GM18868 (cell line): ENCODE data around the gene HIC1.

Experiments used
- ATAC-seq: cut with Tn5 transposase; IDR thresholded peaks from one replicate; pipeline ENCODE4 v1.9.1; 2021; ENCODE audit warnings: mild to moderate bottlenecking, moderate library complexity; ENCODE audit not compliant: unreplicated experiment

Gene HIC1

DNA sequence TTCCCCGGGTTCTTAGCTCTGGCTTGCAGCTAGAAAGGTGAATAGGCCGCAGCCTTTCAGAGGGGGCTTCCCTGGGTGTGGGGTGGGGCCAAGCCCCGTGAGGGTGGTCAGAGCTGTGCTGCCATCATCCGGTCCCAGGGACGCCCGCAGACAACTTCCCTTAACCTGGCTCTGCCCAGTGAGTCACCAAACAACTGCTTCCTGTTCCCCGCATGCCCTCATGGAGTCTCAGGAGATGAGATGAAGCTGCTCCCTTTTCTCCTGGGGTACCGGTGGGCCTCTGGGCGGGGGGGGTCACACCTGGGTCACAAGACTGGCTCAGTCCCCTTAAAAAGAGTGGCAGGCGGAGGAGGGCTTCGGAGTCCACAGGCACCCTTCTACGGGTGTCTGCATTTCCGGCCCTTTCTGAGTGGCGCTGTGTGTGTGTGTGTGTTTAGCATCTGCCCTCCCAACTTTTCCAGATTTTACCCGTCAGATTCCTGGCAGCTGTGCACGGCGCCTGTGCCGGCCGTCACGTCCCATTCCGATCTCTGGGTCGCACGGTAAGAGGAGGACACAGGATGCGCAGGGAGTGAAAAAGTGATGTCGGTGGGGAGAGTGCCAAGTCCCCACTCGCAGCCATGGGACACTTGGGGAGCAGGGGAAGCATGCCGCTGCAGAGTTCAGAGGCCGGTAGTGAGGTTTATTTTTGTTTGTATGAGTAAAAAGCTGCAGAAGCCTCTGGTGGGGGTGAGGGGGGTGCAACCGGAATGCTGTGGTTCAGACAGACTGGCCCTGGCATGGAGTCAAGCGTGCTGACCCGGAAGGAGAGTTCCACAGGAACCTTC, 16.8 kb downstream of the HIC1 start:
- no peak for ATAC-seq

GRCh38 chr17:2074919-2075318, 20.0 kb downstream of the HIC1 start:
- no peak for ATAC-seq

GRCh38 chr17:2075336-2076086, 20.6 kb downstream of the HIC1 start:
- no peak for ATAC-seq

GRCh38 chr17:2076087-2076984, 21.4 kb downstream of the HIC1 start:
- ATAC-seq = no peak

GRCh38 chr17:2077040-2077439, 22.1 kb downstream of the HIC1 start:
- no peak for ATAC-seq

GRCh38 chr17:2081564-2081963, 26.7 kb downstream of the HIC1 start:
- ATAC-seq = no peak

DNA sequence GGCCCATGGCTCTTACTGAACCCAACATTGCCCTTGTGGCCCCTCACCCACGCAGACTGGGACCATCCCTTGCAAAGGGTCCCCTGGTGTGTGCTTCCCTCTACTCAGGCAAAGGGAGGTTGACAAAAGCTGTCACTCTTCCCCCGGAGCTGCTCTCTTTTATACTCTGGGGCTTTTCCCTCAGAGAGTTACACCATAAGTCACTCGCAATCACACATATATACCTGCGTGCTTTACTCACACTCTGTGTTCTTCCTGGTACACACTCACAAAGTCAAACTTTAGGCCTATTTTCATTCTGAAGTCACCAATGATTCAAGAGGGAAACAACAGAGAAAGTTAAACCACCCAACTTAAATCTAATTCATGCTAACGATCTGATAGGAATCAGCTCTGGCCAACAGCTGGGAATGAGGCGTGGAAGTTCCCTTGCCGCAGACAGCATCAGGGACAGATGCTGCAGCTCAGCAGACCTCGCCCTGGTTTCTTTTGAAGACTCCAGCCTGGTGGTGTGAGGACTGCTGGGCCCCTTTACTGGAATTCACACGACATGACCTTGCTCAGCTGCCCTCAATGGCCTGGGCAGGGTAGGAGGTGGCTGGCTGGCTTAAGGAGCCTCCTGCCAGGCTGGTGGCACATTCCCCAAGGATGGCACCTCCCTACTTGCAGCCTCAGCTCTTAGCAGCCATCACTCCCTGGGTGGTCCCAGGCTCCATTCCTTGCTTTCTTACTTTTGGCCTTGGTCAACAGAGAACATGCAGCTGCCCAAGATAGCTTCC, 27.3 kb downstream of the HIC1 start:
- ATAC-seq = no peak

DNA sequence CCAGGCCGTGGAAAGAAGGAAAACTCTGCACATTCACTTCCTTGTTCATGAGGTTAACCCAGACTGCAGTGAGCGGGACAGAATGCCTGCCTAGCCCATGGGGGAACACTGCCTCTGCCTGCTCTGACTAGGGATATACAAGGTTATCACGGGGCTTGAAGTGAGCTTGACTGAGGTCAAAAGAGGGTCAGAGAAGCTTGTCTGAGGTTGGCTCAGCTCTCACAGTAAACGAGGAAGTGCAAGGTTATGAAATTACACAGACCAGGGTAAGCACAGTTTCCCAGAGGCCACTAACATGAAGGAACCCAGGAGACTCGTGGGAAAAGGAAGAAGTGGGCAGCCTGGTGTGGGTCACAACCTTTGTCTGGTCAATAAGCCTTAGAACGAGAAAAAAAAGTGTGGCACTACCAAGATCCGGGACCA, 28.7 kb downstream of the HIC1 start:
- ATAC-seq = no peak

- ATAC-seq = no peak
Measured at GRCh38 chr17:2084036-2084765, 29.3 kb downstream of the HIC1 start.

DNA sequence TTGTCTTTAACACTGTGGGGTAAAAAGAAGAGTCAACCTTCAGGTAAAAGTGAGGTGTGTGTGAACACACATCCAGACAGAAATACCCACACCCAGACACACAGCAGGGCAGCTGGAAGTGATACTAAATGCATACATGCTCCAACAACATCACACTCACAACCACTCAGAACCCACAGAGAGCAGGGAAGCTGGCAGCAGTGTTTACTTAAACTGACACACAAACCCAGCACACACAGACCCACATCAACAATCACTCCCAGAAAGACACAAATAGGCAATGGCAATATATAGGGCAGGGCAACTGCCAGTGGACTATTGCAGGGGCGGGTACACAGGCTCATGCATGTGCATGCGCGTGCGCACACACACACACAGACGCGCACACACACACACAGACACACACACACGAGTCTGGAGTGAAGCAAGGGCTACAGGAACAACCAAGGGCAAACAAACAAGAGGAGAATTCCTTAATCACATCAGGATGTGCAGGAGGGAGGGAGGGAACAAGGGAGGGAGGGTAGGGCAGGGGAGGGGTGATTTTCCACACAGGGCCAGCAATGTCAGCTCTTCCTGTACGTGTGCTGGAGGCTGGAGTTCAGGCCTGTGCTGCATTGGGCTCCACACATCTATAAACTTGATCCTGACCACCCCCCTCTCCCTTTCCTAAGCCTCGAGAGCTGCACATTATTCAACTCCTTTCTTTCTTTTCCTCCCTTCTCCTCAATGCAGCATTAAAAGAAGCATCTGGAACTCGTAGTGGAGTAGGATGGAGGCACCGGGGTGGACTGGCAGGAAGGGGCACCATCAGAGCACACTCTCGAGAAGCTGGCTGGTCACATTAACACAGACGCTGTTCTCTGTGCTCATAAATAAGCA, 30.1 kb downstream of the HIC1 start:
- ATAC-seq = no peak

DNA sequence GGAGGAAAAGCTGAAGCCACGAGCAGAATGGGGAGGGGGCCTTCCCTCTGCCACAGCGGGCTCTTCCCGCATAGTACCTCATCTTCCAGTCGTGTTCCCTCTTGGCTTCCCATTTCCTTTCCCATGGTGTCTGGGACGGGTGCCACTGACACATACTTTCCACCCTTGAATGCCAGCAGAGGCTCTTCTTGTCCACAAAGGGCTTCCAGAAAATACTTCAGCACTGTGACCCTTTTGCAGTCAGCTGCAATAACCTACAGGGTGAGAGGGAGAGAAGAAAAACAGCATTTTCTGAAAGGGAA, 30.7 kb downstream of the HIC1 start:
- ATAC-seq = no peak

- ATAC-seq = no peak
Measured at GRCh38 chr17:2086306-2086705, 31.4 kb downstream of the HIC1 start.

DNA sequence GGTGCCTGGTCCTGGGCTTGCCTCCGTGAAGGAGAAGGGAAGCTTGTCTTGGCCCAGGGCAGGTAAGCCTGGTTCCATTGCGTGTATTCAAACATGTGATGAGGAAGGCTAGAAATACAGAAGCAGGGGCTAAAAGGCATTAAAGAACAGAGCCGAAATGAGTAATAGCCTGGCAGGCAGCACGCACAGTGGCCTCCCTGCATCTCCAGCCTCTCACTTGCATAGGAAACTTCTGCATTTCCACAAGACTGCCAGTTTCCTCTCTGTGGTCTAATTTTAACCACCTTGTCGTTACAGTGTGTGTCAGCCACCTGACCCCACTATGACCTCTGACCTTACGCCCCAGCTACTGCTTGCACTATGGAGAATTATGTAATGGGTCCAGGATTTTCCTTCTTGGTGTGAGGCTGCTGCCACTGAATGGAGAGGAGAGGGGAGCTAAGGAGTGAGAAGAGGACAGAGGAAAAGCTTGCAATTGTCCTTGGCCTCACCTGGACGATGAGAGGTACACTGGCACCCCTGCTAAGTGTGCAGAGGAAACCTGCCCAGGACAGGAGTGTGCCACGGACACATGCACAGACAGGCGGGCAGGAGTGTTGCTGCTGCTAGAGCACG, 32.8 kb downstream of the HIC1 start:
- peak; percentile 31 for ATAC-seq

DNA sequence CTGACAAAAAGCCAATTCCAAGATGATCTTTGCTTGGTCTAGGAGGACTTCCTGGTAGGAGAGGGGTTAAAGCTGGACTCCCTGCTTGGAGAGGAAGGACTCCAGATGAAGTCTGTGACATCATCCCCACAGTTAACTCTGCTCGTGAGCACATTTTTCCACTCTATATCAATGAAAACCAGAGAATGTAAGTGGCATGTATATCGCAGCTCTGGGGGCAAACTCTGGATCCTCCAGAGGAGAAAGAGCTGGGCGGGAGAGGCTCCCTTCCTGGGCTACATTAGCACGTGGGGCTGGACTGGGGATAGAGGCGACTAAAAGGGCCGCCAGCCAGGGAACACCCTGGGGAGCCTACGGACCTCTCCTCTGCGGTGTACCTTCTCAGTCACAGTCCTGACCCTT, 34.1 kb downstream of the HIC1 start:
- ATAC-seq = peak; percentile 23

DNA sequence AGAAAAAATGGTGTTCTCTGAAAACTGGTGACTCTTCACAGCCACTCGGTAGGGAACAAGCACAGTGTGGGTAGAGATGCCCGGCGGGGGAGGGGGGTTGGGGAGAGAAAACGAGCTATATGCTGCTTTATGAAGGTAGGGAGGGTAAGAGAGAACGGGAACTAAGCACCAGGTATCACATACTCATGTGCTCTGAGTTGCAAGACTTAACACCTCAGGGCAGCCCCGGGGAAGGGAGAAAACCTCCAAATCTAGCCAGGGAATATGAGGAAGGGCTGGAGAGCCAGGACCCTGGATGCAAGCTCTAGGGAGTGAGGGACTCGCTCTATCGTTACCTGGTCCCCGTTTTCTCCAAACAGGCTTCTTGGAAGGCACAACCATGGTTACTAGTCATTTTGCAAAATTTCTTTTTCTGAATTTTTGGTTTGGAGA, 35.3 kb downstream of the HIC1 start:
- ATAC-seq = no peak

DNA sequence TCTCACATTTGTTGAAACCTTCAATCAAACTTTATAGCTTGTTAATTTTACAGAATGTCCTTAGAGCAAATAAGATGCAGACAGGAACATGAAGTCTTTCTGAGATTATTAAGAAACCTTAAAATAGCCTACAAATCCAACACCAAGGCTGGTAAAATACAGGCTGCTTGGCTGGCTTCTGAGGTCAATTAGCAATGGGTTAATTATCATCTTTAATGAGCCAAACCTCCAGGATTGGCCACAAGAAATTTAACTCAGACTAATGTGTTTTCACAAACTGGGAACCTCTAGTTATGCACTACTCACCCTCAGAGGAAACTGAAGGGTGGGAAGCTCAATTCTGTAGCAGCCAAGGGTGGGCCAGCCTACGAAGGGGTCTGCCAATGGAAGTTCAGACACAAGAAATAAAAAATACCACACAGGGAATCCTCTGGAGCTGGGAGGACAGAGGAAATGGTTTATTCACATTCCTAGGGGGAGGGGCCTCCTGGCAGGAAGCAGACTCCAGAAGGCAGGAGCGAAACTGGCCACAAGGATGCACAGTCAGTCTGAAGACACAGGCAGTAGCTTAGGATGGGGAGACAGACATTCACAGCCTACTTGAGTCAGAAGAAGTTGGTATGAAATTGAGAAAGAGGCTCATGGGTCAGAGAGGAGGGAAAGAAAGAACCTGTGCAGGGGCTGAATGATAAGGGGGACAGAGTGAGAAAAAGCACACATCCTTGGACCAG, 36.1 kb downstream of the HIC1 start:
- ATAC-seq = no peak

GRCh38 chr17:2092253-2092652, 37.4 kb downstream of the HIC1 start:
- ATAC-seq = no peak

DNA sequence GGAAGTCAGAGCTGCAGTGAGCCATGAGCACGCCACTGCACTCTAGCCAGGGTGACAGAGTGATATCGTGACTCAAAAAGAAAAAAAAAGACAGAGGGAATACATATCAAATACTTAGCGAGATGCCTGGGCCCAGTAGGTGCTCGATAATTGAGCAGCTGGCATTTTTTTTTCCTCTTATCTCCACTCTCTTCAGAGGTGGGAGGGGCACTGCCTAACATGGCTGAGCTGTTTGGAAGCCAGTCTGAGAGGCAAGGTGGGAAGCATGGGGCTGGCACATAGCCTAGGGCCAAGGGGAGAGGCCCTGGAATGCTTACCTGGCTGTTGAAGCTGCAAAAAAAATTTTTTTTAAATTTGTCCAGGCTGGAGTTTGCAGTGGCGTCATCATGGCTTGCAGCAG, 38.4 kb downstream of the HIC1 start:
- ATAC-seq = no peak
